ENCODE measurements around the gene SPEN. TPM values are rescaled to one million over a fixed set of nuclear protein-coding genes. Genes with fewer than 3 reads are reported as not detected.
A peak's percentile ranks its signal among the peaks of the same experiment; 100 is the strongest.
"Not testable (repeated sequence)": the region's sequence is repeated elsewhere in the genome, so short reads cannot be mapped to it uniquely, and the experiment has no call there.

SPEN gene
- total RNA-seq, 1 donor from 2014 or later = 24.0 TPM

- Histone ChIP-seq H3K4me3 (ENCODE audit: low read depth, low read length) (no peak overlapping the region), H3K27me3 (ENCODE audit: control insufficient read depth, insufficient read depth, low read length) (no peaks in the 10 kb centered on the region), H3K36me3 (ENCODE audit: control insufficient read depth, insufficient read depth, low read length) (no peaks in the 10 kb centered on the region)
- DNase-seq (ENCODE audit: low read depth) = no peak
- TF ChIP-seq CTCF (IDR thresholded peaks at IDR 0.05; ENCODE audit: insufficient read depth, low read length, poor library complexity, severe bottlenecking) = peak; percentile 26
Observed at GRCh38 chr1:15803380-15803779, 44.1 kb upstream of the SPEN start.

GRCh38 chr1:15804060-15804459 is 43.4 kb upstream of the SPEN start:
- H3K27me3 ChIP-seq (ENCODE audit: control insufficient read depth, insufficient read depth, low read length) = no peaks in the 10 kb centered on the region
- no peak overlapping the region for H3K4me3 ChIP-seq (ENCODE audit: low read depth, low read length)
- no peak for TF ChIP-seq CTCF (IDR thresholded peaks at IDR 0.05; ENCODE audit: insufficient read depth, low read length, poor library complexity, severe bottlenecking)
- DNase-seq (ENCODE audit: low read depth) = no peak
- no peaks in the 10 kb centered on the region for H3K36me3 ChIP-seq (ENCODE audit: control insufficient read depth, insufficient read depth, low read length)

GRCh38 chr1:15807121-15807520 is 40.4 kb upstream of the SPEN start:
- no peak for DNase-seq (ENCODE audit: low read depth)
- H3K36me3 ChIP-seq (ENCODE audit: control insufficient read depth, insufficient read depth, low read length) = no peaks in the 10 kb centered on the region
- no peak for TF ChIP-seq CTCF (IDR thresholded peaks at IDR 0.05; ENCODE audit: insufficient read depth, low read length, poor library complexity, severe bottlenecking)
- no peak overlapping the region for H3K4me3 ChIP-seq (ENCODE audit: low read depth, low read length)
- H3K27me3 ChIP-seq (ENCODE audit: control insufficient read depth, insufficient read depth, low read length) = no peaks in the 10 kb centered on the region

GRCh38 chr1:15807549-15807948 is 40.0 kb upstream of the SPEN start, which contains the start of gene UQCRHL:
Gene UQCRHL, minus strand, starts transcription at chr1:15807649. Its CDS starts 0 bp downstream, at chr1:15807649.
- DNase-seq (ENCODE audit: low read depth); H3K36me3 ChIP-seq (ENCODE audit: control insufficient read depth, insufficient read depth, low read length); H3K27me3 ChIP-seq (ENCODE audit: control insufficient read depth, insufficient read depth, low read length); H3K4me3 ChIP-seq (ENCODE audit: low read depth, low read length): not testable (repeated sequence)

GRCh38 chr1:15808955-15809354 is 38.6 kb upstream of the SPEN start:
- no peaks in the 10 kb centered on the region for H3K36me3 ChIP-seq (ENCODE audit: control insufficient read depth, insufficient read depth, low read length)
- H3K4me3 ChIP-seq (ENCODE audit: low read depth, low read length) = no peak overlapping the region
- no peak for TF ChIP-seq CTCF (IDR thresholded peaks at IDR 0.05; ENCODE audit: insufficient read depth, low read length, poor library complexity, severe bottlenecking)
- DNase-seq (ENCODE audit: low read depth) = no peak
- H3K27me3 ChIP-seq (ENCODE audit: control insufficient read depth, insufficient read depth, low read length) = no peaks in the 10 kb centered on the region

GRCh38 chr1:15810073-15810472 is 37.4 kb upstream of the SPEN start:
- no peak for DNase-seq (ENCODE audit: low read depth)
- H3K27me3 ChIP-seq (ENCODE audit: control insufficient read depth, insufficient read depth, low read length) = no peaks in the 10 kb centered on the region
- TF ChIP-seq CTCF (IDR thresholded peaks at IDR 0.05; ENCODE audit: insufficient read depth, low read length, poor library complexity, severe bottlenecking) = no peak
- no peak overlapping the region for H3K4me3 ChIP-seq (ENCODE audit: low read depth, low read length)
- H3K36me3 ChIP-seq (ENCODE audit: control insufficient read depth, insufficient read depth, low read length) = no peaks in the 10 kb centered on the region

Data from kidney epithelial cell (primary cell).